ENCODE data around the gene TMEM176A.

Gene TMEM176A

GRCh38 chr7:150753826-150754603 is 46.6 kb upstream of the TMEM176A start:
- H2AFZ ChIP-seq (ENCODE audit: low read depth, low read length, severe bottlenecking), result no peak overlapping the region
- H3K79me2 ChIP-seq (ENCODE audit: insufficient read depth, low read length), result no peaks in the 10 kb centered on the region
- no peaks in the 10 kb centered on the region for H3F3A ChIP-seq (ENCODE audit: insufficient read depth)
- no peaks in the 10 kb centered on the region for H3K9me3 ChIP-seq (ENCODE audit: insufficient read depth, low read length)
- no peak overlapping the region for H3K27ac ChIP-seq (ENCODE audit: low read depth, low read length)
- no peaks in the 10 kb centered on the region for H3K9me2 ChIP-seq (replicated peaks; ENCODE audit: insufficient read depth, low read length)
- no peak overlapping the region for H3K9ac ChIP-seq (ENCODE audit: low read length)
- no peaks in the 10 kb centered on the region for H4K20me1 ChIP-seq (ENCODE audit: low read depth, low read length)
- no peak overlapping the region for H3K4me2 ChIP-seq (ENCODE audit: low read depth, low read length, poor library complexity, severe bottlenecking)
- no peaks in the 10 kb centered on the region for H3K36me3 ChIP-seq (ENCODE audit: low read length)
- TF ChIP-seq CTCF (IDR thresholded peaks at IDR 0.05; ENCODE audit: insufficient read depth, low read length, poor library complexity, severe bottlenecking) (peak; percentile 20), EZH2phosphoT487 (conservative IDR thresholded peaks at IDR 0.05; ENCODE audit: low read length) (no peak)
- H3K4me3 ChIP-seq (ENCODE audit: insufficient read depth, low read length, poor library complexity, severe bottlenecking), result no peak overlapping the region
- H3K27me3 ChIP-seq (ENCODE audit: low read length), result no peaks in the 10 kb centered on the region

GRCh38 chr7:150754951-150755350 is 45.6 kb upstream of the TMEM176A start:
- Histone ChIP-seq H3K9me3 (ENCODE audit: insufficient read depth, low read length) (no peaks in the 10 kb centered on the region), H3K27me3 (ENCODE audit: low read length) (no peaks in the 10 kb centered on the region), H3F3A (ENCODE audit: insufficient read depth) (no peaks in the 10 kb centered on the region), H2AFZ (ENCODE audit: low read depth, low read length, severe bottlenecking) (no peak overlapping the region), H3K9me2 (replicated peaks; ENCODE audit: insufficient read depth, low read length) (no peaks in the 10 kb centered on the region), H3K4me2 (ENCODE audit: low read depth, low read length, poor library complexity, severe bottlenecking) (no peak overlapping the region), H3K4me3 (ENCODE audit: insufficient read depth, low read length, poor library complexity, severe bottlenecking) (no peak overlapping the region), H3K9ac (ENCODE audit: low read length) (no peak overlapping the region), H3K27ac (ENCODE audit: low read depth, low read length) (no peak overlapping the region), H3K36me3 (ENCODE audit: low read length) (no peaks in the 10 kb centered on the region), H3K79me2 (ENCODE audit: insufficient read depth, low read length) (no peaks in the 10 kb centered on the region), H4K20me1 (ENCODE audit: low read depth, low read length) (no peaks in the 10 kb centered on the region)
- TF ChIP-seq CTCF (IDR thresholded peaks at IDR 0.05; ENCODE audit: insufficient read depth, low read length, poor library complexity, severe bottlenecking) (no peak), EZH2phosphoT487 (conservative IDR thresholded peaks at IDR 0.05; ENCODE audit: low read length) (no peak)

- H3K9ac ChIP-seq (ENCODE audit: low read length), result no peak overlapping the region
Observed at GRCh38 chr7:150755473-150756099, 45.0 kb upstream of the TMEM176A start.

More at GRCh38 chr7:150755473-150756099, 45.0 kb upstream of the TMEM176A start:
- Histone ChIP-seq H3F3A (ENCODE audit: insufficient read depth) (no peaks in the 10 kb centered on the region), H3K27ac (ENCODE audit: low read depth, low read length) (no peak overlapping the region), H3K9me3 (ENCODE audit: insufficient read depth, low read length) (no peaks in the 10 kb centered on the region), H3K27me3 (ENCODE audit: low read length) (no peaks in the 10 kb centered on the region), H3K36me3 (ENCODE audit: low read length) (no peaks in the 10 kb centered on the region), H3K4me2 (ENCODE audit: low read depth, low read length, poor library complexity, severe bottlenecking) (no peak overlapping the region), H2AFZ (ENCODE audit: low read depth, low read length, severe bottlenecking) (no peak overlapping the region), H3K9me2 (replicated peaks; ENCODE audit: insufficient read depth, low read length) (no peaks in the 10 kb centered on the region), H3K4me3 (ENCODE audit: insufficient read depth, low read length, poor library complexity, severe bottlenecking) (no peak overlapping the region), H3K79me2 (ENCODE audit: insufficient read depth, low read length) (no peaks in the 10 kb centered on the region), H4K20me1 (ENCODE audit: low read depth, low read length) (no peaks in the 10 kb centered on the region)
- TF ChIP-seq CTCF (IDR thresholded peaks at IDR 0.05; ENCODE audit: insufficient read depth, low read length, poor library complexity, severe bottlenecking), result no peak
- TF ChIP-seq EZH2phosphoT487 (conservative IDR thresholded peaks at IDR 0.05; ENCODE audit: low read length), result no peak
